GM23338 (cell line): ENCODE measurements around the gene NEB. TPM values are rescaled to one million over a fixed set of nuclear protein-coding genes. Genes with fewer than 3 reads are reported as not detected.

ENCODE experiments used
- ATAC-seq: fragments of 200-7000 bp; cut with Tn5 transposase; 3 replicates; pipeline ENCODE4 v1.9.1; 2020
- DNase-seq: peaks from one replicate; pipeline ENCODE4 v3.0.0-alpha.2; 2015; ENCODE audit warnings: low spot score
- H2AFZ ChIP-seq: fragments of 200-600 bp; sonication (generic); 2 replicates; pipeline ENCODE4 v1.8.0; 2016; ENCODE audit warnings: antibody characterized with exemption, mild to moderate bottlenecking, moderate library complexity
- H3F3A ChIP-seq: fragments of 200-600 bp; sonication (generic); replicated peaks from 2 replicates; pipeline ENCODE4 v1.8.0; 2017; ENCODE audit warnings: antibody characterized with exemption, mixed run types, low read depth
- H3K27ac ChIP-seq: fragments of 200-600 bp; sonication (generic); 2 replicates; pipeline ENCODE4 v1.6.1; 2016; ENCODE audit warnings: low read depth
- H3K27me3 ChIP-seq: fragments of 200-600 bp; sonication (generic); 2 replicates; pipeline ENCODE4 v1.8.0; 2016; ENCODE audit warnings: mild to moderate bottlenecking, mixed run types, moderate library complexity; ENCODE audit not compliant: insufficient read depth
- H3K36me3 ChIP-seq: fragments of 200-600 bp; sonication (generic); 2 replicates; pipeline ENCODE4 v1.8.0; 2016; ENCODE audit warnings: mild to moderate bottlenecking; ENCODE audit not compliant: insufficient read depth
- H3K4me1 ChIP-seq: fragments of 200-600 bp; sonication (generic); 2 replicates; pipeline ENCODE4 v1.8.0; 2016; ENCODE audit warnings: mild to moderate bottlenecking, moderate library complexity; ENCODE audit not compliant: insufficient read depth
- H3K4me2 ChIP-seq: fragments of 200-600 bp; sonication (generic); 2 replicates; pipeline ENCODE4 v1.7.1; 2017; ENCODE audit warnings: mixed run types
- H3K4me3 ChIP-seq: fragments of 200-600 bp; sonication (generic); 2 replicates; pipeline ENCODE4 v1.6.1; 2016; ENCODE audit warnings: mixed run types
- H3K79me2 ChIP-seq: fragments of 200-600 bp; sonication (generic); replicated peaks from 2 replicates; pipeline ENCODE4 v1.8.0; 2017; ENCODE audit warnings: mild to moderate bottlenecking; ENCODE audit not compliant: insufficient read depth
- H3K9me2 ChIP-seq: fragments of 200-600 bp; sonication (generic); 2 replicates; pipeline ENCODE4 v1.8.0; 2017; ENCODE audit not compliant: insufficient read depth
- H4K20me1 ChIP-seq: fragments of 200-600 bp; sonication (generic); replicated peaks from 2 replicates; pipeline ENCODE4 v1.8.0; 2017; ENCODE audit warnings: mild to moderate bottlenecking; ENCODE audit not compliant: insufficient read depth
- H3K27ac Mint-ChIP-seq: 2 replicates; pipeline ENCODE4 v1.8.0; 2020; ENCODE audit warnings: inconsistent platforms, mild to moderate bottlenecking, moderate library complexity, mixed read lengths
- H3K27me3 Mint-ChIP-seq: 3 replicates; pipeline ENCODE4 v1.8.0; 2022; ENCODE audit warnings: low read depth, mild to moderate bottlenecking, moderate library complexity, mixed read lengths, inconsistent platforms; ENCODE audit not compliant: insufficient read depth, poor library complexity
- H3K36me3 Mint-ChIP-seq: 3 replicates; pipeline ENCODE4 v1.8.0; 2021; ENCODE audit warnings: low read depth, mild to moderate bottlenecking, inconsistent platforms, moderate library complexity, mixed read lengths
- H3K4me1 Mint-ChIP-seq: 3 replicates; pipeline ENCODE4 v1.8.0; 2020; ENCODE audit warnings: mild to moderate bottlenecking, inconsistent platforms, mixed read lengths
- H3K4me3 Mint-ChIP-seq: 3 replicates; pipeline ENCODE4 v1.8.0; 2021; ENCODE audit warnings: moderate library complexity, mild to moderate bottlenecking, inconsistent platforms, mixed read lengths
- H3K9me3 Mint-ChIP-seq: 3 replicates; pipeline ENCODE4 v1.8.0; 2020; ENCODE audit warnings: moderate library complexity, mild to moderate bottlenecking, inconsistent platforms, mixed read lengths
- CREB1 ChIP-seq: fragments of 250-450 bp; sonication (Bioruptor Pico); IDR thresholded peaks from 2 replicates; pipeline ENCODE4 v1.5.0; 2020; ENCODE audit warnings: low read depth, mild to moderate bottlenecking, moderate library complexity
- EZH2phosphoT487 ChIP-seq: fragments of 200-600 bp; sonication (generic); IDR thresholded peaks from one replicate; pipeline ENCODE4 v1.8.1; 2018; ENCODE audit warnings: antibody characterized with exemption; ENCODE audit not compliant: unreplicated experiment
- JUNB ChIP-seq: IDR thresholded peaks from one replicate; pipeline ENCODE4 v1.6.1; 2016; ENCODE audit warnings: antibody characterized with exemption; ENCODE audit not compliant: unreplicated experiment
- NANOG ChIP-seq: IDR thresholded peaks from 2 replicates; pipeline ENCODE4 v1.6.1; 2016; ENCODE audit warnings: antibody characterized with exemption, borderline replicate concordance
- POLR2AphosphoS5 ChIP-seq: IDR thresholded peaks from 2 replicates; pipeline ENCODE4 v1.6.1; 2016; ENCODE audit warnings: antibody characterized with exemption, low read depth
- STAT1 ChIP-seq: IDR thresholded peaks from one replicate; pipeline ENCODE4 v1.6.1; 2016; ENCODE audit warnings: antibody characterized with exemption; ENCODE audit not compliant: unreplicated experiment
- ZNF114 ChIP-seq: fragments of 250-450 bp; sonication (Bioruptor Pico); IDR thresholded peaks from 2 replicates; pipeline ENCODE4 v1.5.0; 2020; ENCODE audit warnings: mild to moderate bottlenecking, moderate library complexity
- ZNF331 ChIP-seq: fragments of 250-450 bp; sonication (Bioruptor Pico); IDR thresholded peaks from 2 replicates; pipeline ENCODE4 v1.5.0; 2020; ENCODE audit warnings: low read depth, mild to moderate bottlenecking, moderate library complexity
- polyA plus RNA-seq: library from polyadenylated mRNA; unstranded; fragments of >200 nt; fragmentation: Nextera tagmentation; extraction: Ambion mirVana; gene quantifications from 2 replicates; pipeline ENCODE4 v1.2.1, GENCODE V29; 2016
- total RNA-seq: library from RNA; depleted of rRNA; stranded (reverse); fragments of >200 nt; shearing (Covaris generic); gene quantifications from 2 replicates; pipeline ENCODE4 v1.2.3, GENCODE V29; 2014
- TF ChIP-seq, protein P1 (sequence below): IDR thresholded peaks from one replicate; pipeline ENCODE4 v1.6.1; 2018; ENCODE audit warnings: antibody characterized with exemption; ENCODE audit not compliant: unreplicated experiment
- TF ChIP-seq, protein P2 (sequence below), 2 experiments: fragments of 200-600 bp in 1 of 2; sonication (generic) in 1 of 2; conservative IDR thresholded peaks; 2 replicates each; pipeline versions ENCODE4 v1.5.1 to v1.6.1; 2016 to 2017; ENCODE audit warnings: antibody characterized with exemption in 2 of 2, low read depth in 2 of 2, mild to moderate bottlenecking in 2 of 2, moderate library complexity in 1 of 2
- TF ChIP-seq, protein P3 (sequence below): IDR thresholded peaks from 2 replicates; pipeline ENCODE4 v1.6.1; 2016; ENCODE audit warnings: antibody characterized with exemption

NEB gene
- total and polyA plus RNA-seq, 2 experiments from 2014 or later, result 6.2 to 13.7 TPM

DNA sequence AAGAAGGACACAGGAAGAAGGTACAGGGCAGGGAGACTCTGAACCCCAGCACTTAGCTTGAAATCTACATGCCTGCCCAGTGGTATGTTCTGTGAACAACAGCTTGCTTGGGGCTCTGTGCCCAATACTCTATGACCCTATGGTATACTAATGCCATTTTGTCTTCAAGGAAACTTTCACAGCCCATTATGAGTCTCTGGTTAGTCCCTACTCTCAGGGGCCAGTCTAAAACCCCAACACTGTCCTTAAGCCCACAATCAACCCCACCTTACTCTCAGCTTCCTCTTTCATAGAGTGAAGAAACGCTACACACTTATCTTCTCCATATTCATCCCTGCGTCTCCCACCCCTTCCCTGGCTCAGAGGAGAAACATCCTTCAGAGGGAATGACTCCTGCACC is 16.0 kb downstream of the NEB start (continued):
- TF ChIP-seq, protein P1, sequence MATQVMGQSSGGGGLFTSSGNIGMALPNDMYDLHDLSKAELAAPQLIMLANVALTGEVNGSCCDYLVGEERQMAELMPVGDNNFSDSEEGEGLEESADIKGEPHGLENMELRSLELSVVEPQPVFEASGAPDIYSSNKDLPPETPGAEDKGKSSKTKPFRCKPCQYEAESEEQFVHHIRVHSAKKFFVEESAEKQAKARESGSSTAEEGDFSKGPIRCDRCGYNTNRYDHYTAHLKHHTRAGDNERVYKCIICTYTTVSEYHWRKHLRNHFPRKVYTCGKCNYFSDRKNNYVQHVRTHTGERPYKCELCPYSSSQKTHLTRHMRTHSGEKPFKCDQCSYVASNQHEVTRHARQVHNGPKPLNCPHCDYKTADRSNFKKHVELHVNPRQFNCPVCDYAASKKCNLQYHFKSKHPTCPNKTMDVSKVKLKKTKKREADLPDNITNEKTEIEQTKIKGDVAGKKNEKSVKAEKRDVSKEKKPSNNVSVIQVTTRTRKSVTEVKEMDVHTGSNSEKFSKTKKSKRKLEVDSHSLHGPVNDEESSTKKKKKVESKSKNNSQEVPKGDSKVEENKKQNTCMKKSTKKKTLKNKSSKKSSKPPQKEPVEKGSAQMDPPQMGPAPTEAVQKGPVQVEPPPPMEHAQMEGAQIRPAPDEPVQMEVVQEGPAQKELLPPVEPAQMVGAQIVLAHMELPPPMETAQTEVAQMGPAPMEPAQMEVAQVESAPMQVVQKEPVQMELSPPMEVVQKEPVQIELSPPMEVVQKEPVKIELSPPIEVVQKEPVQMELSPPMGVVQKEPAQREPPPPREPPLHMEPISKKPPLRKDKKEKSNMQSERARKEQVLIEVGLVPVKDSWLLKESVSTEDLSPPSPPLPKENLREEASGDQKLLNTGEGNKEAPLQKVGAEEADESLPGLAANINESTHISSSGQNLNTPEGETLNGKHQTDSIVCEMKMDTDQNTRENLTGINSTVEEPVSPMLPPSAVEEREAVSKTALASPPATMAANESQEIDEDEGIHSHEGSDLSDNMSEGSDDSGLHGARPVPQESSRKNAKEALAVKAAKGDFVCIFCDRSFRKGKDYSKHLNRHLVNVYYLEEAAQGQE, result no peak
- TF ChIP-seq ZNF114 (CRISPR knock-in tag), result no peak
- TF ChIP-seq, protein P2, sequence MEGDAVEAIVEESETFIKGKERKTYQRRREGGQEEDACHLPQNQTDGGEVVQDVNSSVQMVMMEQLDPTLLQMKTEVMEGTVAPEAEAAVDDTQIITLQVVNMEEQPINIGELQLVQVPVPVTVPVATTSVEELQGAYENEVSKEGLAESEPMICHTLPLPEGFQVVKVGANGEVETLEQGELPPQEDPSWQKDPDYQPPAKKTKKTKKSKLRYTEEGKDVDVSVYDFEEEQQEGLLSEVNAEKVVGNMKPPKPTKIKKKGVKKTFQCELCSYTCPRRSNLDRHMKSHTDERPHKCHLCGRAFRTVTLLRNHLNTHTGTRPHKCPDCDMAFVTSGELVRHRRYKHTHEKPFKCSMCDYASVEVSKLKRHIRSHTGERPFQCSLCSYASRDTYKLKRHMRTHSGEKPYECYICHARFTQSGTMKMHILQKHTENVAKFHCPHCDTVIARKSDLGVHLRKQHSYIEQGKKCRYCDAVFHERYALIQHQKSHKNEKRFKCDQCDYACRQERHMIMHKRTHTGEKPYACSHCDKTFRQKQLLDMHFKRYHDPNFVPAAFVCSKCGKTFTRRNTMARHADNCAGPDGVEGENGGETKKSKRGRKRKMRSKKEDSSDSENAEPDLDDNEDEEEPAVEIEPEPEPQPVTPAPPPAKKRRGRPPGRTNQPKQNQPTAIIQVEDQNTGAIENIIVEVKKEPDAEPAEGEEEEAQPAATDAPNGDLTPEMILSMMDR (conservative IDR thresholded peaks at IDR 0.05; ENCODE audit: low read depth in 2 of 2), result no peak
- no peak for TF ChIP-seq STAT1
- TF ChIP-seq NANOG, result no peak
- no peak for TF ChIP-seq CREB1
- no peak for TF ChIP-seq ZNF331 (CRISPR knock-in tag)
- TF ChIP-seq JUNB, result no peak
- TF ChIP-seq, protein P3, sequence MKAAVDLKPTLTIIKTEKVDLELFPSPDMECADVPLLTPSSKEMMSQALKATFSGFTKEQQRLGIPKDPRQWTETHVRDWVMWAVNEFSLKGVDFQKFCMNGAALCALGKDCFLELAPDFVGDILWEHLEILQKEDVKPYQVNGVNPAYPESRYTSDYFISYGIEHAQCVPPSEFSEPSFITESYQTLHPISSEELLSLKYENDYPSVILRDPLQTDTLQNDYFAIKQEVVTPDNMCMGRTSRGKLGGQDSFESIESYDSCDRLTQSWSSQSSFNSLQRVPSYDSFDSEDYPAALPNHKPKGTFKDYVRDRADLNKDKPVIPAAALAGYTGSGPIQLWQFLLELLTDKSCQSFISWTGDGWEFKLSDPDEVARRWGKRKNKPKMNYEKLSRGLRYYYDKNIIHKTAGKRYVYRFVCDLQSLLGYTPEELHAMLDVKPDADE, result no peak
- no peak for TF ChIP-seq POLR2AphosphoS5

DNA sequence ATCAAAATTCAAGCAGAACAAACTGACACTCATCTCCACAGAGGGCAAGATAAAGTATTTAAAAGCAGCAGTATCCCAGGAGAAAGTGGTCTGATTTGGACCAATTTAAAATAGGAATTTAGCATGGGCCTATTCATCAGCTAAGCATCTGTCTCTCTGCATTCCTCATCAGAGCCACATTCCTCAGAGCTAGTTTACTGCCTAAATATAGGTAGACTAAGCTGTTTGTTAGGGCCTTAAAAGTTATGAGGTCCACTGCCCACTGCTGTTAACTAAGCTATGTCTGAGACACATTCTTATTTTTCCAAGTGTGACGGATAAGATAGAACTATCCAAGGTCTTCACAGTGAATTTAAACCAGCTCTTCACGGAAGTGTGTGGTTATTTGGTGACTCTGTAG is 17.6 kb downstream of the NEB start:
- DNase-seq (peak; percentile 11), ATAC-seq (no peak)
- no peaks in the 10 kb centered on the region for H3K27me3 ChIP-seq
- H4K20me1 ChIP-seq, result no peaks in the 10 kb centered on the region
- H3K36me3 ChIP-seq, result no peaks in the 10 kb centered on the region; the same call in 1 of the 2 replicates
- H3K36me3 Mint-ChIP-seq, result no peaks in the 10 kb centered on the region; the same call in 2 of the 3 replicates
- H3K9me2 ChIP-seq, result peaks cover 20% of the 10 kb centered on the region; the same call in 1 of the 2 replicates
- TF ChIP-seq JUNB (no peak), POLR2AphosphoS5 (no peak), EZH2phosphoT487 (no peak)
- H3K27ac ChIP-seq, result no peak overlapping the region
- H3K27me3 Mint-ChIP-seq, result peaks cover 3% of the 10 kb centered on the region
- no peak overlapping the region for H2AFZ ChIP-seq
- no peaks in the 10 kb centered on the region for H3K4me1 ChIP-seq
- no peak overlapping the region for H3K4me3 ChIP-seq
- H3K4me2 ChIP-seq, result no peak overlapping the region
- no peak overlapping the region for H3K27ac Mint-ChIP-seq
- no peaks in the 10 kb centered on the region for H3K79me2 ChIP-seq
- no peak overlapping the region for H3K4me3 Mint-ChIP-seq
- H3K4me1 Mint-ChIP-seq, result no peaks in the 10 kb centered on the region
- no peaks in the 10 kb centered on the region for H3F3A ChIP-seq
- no peaks in the 10 kb centered on the region for H3K9me3 Mint-ChIP-seq
